Endometrial microvascular endothelial cells (primary cell): ENCODE data around the gene CENPVL3. TPM values are rescaled to one million over a fixed set of nuclear protein-coding genes. Genes with fewer than 3 reads are reported as not detected.
"Not testable (repeated sequence)": the region's sequence is repeated elsewhere in the genome, so short reads cannot be mapped to it uniquely, and the experiment has no call there.

Source experiments
- in situ Hi-C: cut with HindIII; loops from 2 replicates; pipeline ENCODE4 v1.10.0; 2017; ENCODE audit warnings: low sequenced_read_pairs, low pct_unique_long_range_greater_than_20kb; ENCODE audit errors: inconsistent ontology term
- total RNA-seq: library from RNA; depleted of rRNA; stranded (reverse); fragments of >200 nt; gene quantifications from one replicate; pipeline ENCODE4 v1.2.3, GENCODE V29; 2015; ENCODE audit errors: inconsistent ontology term

The CENPVL3 gene
- total RNA-seq = not detected

DNA sequence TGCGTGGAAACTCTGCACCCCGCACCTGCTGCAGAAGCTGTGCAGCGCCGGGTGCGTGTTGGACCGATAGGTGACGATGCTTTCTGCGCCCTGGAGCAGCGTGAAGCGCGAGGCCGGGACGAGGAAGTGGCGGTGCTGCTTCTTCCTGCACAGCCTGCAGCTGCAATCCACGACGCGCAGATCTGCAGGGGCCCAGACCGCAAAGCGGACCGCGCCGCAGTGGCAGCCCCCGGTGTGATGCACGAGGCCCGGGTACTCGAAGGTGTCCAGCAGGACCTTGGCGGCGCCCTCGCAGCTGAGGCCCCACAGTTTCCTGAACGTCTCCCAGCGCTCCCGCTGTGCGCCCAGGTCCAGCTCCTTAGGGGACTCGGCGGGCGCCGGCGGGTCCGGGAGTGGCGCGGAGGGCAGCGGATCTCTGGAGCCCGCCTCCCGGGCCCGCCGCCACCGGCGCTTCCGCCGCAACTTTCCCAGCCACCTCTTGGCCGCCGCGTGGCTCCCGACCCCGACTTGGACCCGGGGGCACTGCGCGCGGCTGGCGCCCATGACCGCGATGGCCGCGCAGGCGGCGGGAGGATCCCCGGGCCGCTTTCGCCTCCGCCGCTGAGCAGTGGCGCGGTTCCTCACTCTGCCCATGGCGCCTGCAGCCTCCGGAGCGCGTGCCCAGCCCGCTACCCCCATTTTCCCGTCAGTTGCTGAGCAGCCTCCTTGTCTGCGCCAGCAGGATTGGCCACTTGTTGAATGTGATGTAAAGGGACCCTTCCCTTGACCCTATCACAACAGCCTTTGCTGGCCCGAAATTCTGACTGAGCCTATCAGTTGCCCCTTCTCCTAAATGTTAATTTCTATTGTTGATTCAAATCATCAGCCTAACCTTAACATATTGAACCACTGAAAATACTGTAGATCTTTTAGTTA is at the start of gene CENPVL3:
Gene CENPVL3 (minus strand): TSS at position 672 of the 915 bp plus-strand sequence. CDS start 39 bp downstream, at position 633.
- in situ Hi-C loops = not testable (repeated sequence)

DNA sequence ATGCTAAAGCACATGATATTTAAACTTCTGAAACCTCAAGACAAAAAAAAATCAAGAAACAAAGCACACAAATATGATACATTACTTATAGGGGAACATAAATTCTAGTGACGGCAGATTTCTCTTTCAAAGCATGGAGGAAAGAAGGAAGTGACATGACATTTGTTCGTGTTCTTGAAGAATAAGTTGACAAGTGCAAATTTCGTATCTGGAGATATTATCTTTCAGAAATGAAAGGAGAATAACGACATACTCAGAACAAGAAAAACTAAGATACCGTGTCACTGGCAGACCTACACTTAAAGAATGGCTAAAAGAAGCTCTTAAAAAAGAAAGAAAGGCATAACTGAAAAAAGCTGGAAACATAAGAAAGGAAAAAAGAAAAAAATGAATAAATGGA is 47.3 kb upstream of the CENPVL3 start:
- in situ Hi-C loops = no loop called here

DNA sequence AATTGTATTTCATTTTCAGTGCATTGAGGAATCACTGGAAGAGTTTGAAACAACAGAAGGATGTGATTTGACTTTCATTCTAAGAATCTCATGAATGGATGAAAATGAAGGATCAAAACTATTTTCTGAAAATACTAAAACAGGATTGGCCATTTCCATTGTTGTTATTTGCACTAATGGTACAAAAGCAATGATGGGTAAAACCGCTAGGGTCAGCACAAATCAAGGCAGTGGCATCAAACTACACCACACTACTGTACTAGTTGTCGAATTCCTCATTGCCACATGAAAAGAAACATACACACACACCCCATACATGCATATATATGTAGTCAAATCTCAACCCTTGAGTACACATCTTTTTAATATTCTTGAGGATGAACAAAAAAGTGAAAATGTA is 24.7 kb upstream of the CENPVL3 start:
- in situ Hi-C loops = no loop called here

DNA sequence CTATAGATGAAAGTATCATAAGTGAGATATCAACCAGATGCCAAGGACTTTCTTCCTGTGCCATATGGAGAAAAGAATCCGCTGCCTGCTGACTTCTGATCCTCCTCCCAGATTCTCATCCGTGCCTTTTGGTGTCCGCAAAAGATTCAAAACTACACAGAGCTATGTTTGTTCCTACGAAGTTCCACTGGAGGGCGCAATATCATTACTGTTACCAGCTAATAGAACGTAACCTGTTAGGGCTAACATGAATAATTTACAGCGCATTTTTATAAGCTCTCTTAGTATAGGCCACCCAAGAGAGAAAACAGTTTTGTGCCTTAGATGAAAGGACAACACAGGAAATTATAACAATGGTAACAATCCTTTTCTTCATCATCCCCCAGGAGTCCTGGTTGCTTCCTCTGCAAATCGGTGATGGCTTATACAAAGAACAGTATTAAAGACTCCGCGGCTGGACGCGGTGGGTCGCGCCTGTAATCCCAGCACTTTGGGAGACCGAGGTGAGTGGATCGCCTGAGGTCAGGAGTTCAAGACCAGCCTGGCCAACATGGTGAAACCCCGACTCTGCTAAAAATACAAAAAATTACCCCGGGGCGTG is 22.8 kb upstream of the CENPVL3 start:
- in situ Hi-C loops = no loop called here

DNA sequence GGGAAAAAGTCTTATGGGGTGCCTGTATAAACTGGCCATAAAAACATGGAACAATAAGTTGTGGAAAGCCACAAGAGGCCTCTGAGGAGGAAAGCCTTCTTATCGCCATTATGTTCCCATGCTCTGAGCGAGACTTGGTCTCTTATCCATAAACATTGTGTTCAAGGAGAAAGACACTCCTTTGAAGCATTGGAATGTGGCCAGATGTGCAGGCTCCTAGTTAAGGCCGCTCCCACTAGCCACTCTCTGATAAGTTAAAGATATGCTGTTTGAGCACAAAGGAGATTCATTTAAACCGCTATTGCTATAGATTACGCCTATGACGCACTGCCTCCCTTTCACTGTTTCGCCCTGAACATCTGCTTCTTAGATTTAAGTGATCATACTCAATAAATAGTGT is 17.8 kb upstream of the CENPVL3 start:
- in situ Hi-C loops = not testable (repeated sequence)

DNA sequence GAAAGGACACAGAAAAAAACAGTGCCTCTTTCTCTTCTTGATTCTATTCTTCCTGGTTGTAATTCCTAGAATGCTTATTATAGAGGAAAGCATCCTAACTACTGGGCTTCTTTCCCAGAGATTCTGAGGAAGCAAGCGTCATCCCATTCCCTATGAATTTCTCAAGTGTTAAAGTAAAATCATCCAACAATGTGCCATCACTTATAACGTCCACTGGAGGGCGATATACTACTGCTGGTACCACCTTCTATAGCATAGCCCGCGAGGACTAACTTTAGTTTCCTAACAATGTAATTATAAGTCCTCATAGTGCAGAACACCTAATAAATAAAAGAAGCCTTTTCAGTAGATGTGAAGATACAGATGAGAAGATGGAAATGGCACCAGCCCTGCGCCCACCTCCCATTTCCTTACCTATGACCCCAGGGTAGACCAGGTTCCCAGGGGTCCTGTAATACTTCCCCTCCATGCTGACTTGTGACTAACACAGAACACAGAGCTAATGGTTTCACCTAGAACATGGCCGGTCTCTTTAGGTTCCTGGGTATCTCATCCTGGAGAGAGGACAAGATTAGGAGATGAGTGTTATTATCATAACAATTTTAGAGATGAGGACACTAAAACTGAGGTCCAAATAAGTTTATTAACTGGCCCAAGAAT is 4.2 kb downstream of the CENPVL3 start:
- in situ Hi-C loops = no loop called here

DNA sequence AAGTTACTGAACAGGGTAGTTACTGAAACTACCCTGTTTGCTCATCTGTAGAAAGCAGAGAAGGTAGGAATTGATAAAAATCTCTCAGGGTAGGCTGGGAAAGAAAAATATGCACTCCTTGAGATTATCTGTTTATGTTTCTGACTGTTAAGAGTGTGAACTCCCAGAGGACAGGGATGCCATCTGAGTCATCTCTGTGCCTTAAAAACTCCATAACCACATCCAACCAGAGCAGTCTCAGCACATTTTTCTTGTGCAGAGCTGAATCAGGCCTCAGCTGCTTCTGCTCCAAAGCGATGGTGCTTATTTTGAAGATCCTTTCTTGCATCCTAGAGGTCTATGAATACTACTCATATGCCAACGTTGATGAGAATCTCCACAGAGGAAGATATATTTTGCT is 9.9 kb downstream of the CENPVL3 start:
- in situ Hi-C loops = no loop called here

DNA sequence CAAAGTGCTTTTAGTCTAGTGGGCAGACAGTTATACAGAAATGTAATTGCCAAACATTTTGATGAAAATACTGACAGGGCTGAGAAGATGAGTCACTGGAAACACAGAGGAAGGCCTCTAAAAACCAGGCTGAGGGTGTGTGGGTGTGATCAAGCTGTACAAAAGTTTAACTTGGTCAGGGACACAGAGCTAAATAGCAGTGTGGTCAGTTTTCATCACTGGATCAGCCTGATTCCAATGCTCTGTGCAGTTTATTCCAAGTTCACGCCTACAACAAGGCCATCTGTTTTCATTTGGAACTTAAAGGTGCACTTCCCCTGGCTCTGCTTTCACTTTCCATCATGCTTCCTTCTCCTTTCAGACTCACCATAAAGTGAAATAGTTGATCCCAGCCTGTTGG is 10.6 kb downstream of the CENPVL3 start:
- in situ Hi-C loops = no loop called here

DNA sequence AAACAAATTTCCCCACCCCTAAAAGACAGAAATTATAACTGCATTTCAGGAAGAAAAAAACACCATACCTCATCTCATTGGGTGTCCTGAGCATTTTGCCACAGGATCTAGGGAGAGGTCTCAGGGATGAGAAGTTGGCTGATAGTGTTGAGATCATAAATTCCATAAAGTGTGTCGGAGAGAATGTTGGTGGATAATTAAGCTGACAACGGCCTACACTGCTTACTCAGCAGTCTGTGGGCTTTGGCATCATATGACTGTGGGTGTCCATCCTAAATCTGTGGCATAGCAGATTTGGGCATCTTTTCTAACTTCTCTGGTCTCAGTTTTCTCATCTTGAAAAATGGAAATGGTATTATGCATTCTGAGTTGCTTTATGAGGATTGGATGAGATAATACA is 12.3 kb downstream of the CENPVL3 start:
- in situ Hi-C loops = no loop called here

DNA sequence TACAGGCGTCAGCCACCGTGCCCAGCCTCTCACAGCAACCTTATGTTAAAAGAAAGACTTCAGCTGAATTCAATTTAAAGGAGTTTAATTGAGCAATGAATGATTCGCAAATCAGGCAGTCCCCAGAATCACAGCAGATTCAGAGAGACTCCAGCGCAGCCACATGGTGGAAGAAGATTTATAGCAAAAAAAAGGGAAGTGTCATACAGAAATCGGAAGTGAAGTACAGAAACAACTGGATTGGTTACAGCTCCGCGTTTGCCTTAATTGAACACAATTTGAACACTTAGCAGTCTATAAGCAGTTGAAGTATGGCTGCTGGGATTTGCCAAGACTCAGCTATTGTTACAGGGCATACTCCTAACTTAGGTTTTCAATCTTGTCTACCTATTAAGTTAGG is 19.8 kb downstream of the CENPVL3 start:
- in situ Hi-C loops = no loop called here

DNA sequence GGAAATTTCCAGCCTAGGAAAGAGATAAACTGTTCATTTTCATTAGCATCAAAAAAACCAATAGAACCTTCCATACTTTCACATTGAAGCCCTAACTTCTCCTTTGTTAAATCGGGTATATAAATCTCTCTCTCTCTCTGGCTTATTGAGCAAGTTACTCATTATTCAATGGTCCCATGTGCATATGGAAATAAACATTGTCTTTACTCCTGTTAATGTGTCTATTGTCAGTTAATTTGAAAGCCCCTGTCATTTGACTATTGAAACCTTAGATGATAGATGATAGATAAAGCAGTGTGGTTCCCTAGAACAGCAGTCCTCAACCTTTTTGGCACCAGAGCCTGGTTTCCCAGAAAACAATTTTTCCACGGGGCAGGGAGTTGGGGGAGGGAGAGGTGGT is 46.8 kb downstream of the CENPVL3 start:
- in situ Hi-C loops = no loop called here

DNA sequence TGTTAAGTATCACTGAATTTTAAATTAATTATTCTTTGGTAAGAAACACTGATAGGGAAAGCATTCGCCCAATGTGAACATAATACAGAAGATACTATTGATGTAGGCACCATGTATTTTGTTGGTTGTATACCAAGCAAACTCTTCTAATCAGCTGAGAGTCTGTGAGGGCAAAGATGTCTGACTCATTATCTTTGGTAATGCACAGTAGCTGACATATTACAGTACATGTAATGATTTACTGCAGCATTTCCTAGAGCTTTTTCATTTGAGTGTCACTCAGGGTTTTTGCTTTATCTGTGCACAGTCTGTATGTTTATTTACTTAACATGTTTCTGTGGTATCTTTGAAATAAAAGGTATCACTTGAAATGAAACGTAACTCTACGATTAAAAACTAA is 49.2 kb downstream of the CENPVL3 start:
- in situ Hi-C loops = no loop called here

DNA sequence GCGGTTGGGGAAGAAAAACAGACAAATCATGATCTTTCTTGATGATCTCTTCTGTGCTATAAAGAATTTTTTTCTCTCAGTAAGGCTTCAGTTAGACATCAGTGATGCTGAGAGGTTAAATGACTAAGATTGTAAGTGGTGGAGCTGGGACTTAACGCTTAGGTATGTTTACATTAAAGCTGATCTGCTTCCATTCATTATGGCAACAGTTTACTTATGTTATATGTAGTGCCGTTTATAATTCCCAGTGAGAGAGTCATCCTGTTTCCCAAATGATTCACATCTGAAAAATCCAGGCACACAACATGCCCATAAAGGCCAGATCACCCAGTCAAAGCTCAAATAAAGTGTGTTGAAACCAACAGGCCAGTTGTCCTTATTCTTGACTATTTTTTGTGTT is 50.1 kb downstream of the CENPVL3 start:
- in situ Hi-C loops = no loop called here

Other genes starting within 250 kb of the CENPVL3 start
- 4.1 TPM for gene NUDT11, start 122.3 kb downstream of the CENPVL3 start, total RNA-seq
- not detected for gene CENPVL2, start 63.9 kb upstream of the CENPVL3 start, total RNA-seq
- gene CENPVL1, start 91.6 kb upstream of the CENPVL3 start, total RNA-seq = not detected
- gene GSPT2, start 124.5 kb upstream of the CENPVL3 start, total RNA-seq = 6.3 TPM